SK-N-MC (cell line): Measurements from ENCODE around the gene JAKMIP1.

Source experiments
- DNase-seq: peaks from one replicate; pipeline ENCODE4 v3.0.0-alpha.2; 2011; ENCODE audit warnings: low read depth, low spot score
- H3K27ac ChIP-seq: fragments of 200-600 bp; sonication (generic); 2 replicates; pipeline ENCODE4 v1.5.1; 2016; ENCODE audit warnings: mixed run types
- H3K36me3 ChIP-seq: fragments of 200-600 bp; sonication (generic); 2 replicates; pipeline ENCODE4 v1.6.1; 2017; ENCODE audit warnings: antibody characterized with exemption, low read length, mixed read lengths; ENCODE audit not compliant: insufficient read depth
- H3K4me3 ChIP-seq: fragments of 200-600 bp; sonication (generic); 2 replicates; pipeline ENCODE4 v1.5.1; 2016
- H3K9ac ChIP-seq: fragments of 200-600 bp; sonication (generic); 2 replicates; pipeline ENCODE4 v1.8.0; 2017; ENCODE audit warnings: mixed run types, mixed read lengths; ENCODE audit not compliant: insufficient read length
- H3K9me3 ChIP-seq: fragments of 200-600 bp; sonication (generic); 2 replicates; pipeline ENCODE4 v1.6.1; 2017; ENCODE audit warnings: low read depth, mild to moderate bottlenecking, antibody characterized with exemption, low read length, moderate library complexity, mixed read lengths
- EZH2 ChIP-seq: fragments of 200-600 bp; sonication (generic); IDR thresholded peaks from one replicate; pipeline ENCODE4 v1.6.1; 2017; ENCODE audit warnings: antibody characterized with exemption
- FOXP2 ChIP-seq: optimal IDR thresholded peaks from 2 replicates; pipeline ENCODE3; 2011; ENCODE audit warnings: mild to moderate bottlenecking, moderate library complexity; ENCODE audit not compliant: insufficient read depth; ENCODE audit errors: extremely low read length, control extremely low read depth
- POLR2AphosphoS5 ChIP-seq: IDR thresholded peaks from 2 replicates; pipeline ENCODE4 v1.6.1; 2012; ENCODE audit warnings: mild to moderate bottlenecking, low read depth, low read length, borderline replicate concordance

JAKMIP1 gene

GRCh38 chr4:5988086-5988845, 212.1 kb downstream of the JAKMIP1 start:
- Histone ChIP-seq H3K27ac (no peak overlapping the region), H3K9ac (no peak overlapping the region)
- TF ChIP-seq POLR2AphosphoS5 (no peak), EZH2 (no peak), FOXP2 (no peak)

GRCh38 chr4:5984843-5985242, 215.5 kb downstream of the JAKMIP1 start:
- no peak overlapping the region for H3K4me3 ChIP-seq
- H3K36me3 ChIP-seq = no peaks in the 10 kb centered on the region
- no peak overlapping the region for H3K9ac ChIP-seq
- no peaks in the 10 kb centered on the region for H3K9me3 ChIP-seq
- no peak for TF ChIP-seq POLR2AphosphoS5
- no peak for TF ChIP-seq FOXP2
- TF ChIP-seq EZH2 = no peak
- H3K27ac ChIP-seq = no peak overlapping the region
- no peak for DNase-seq

More at GRCh38 chr4:5988086-5988845, 212.1 kb downstream of the JAKMIP1 start:
- Histone ChIP-seq H3K9me3 (no peaks in the 10 kb centered on the region), H3K36me3 (no peaks in the 10 kb centered on the region), H3K4me3 (no peak overlapping the region)
- no peak for DNase-seq

- Histone ChIP-seq H3K36me3 (no peaks in the 10 kb centered on the region), H3K27ac (no peak overlapping the region), H3K4me3 (no peak overlapping the region), H3K9ac (no peak overlapping the region), H3K9me3 (no peaks in the 10 kb centered on the region)
- DNase-seq = no peak
- TF ChIP-seq POLR2AphosphoS5 = no peak
- no peak for TF ChIP-seq EZH2
- TF ChIP-seq FOXP2 = no peak
Measured at GRCh38 chr4:5982156-5982973, 218.0 kb downstream of the JAKMIP1 start.

- no peak for TF ChIP-seq FOXP2
- no peak for TF ChIP-seq EZH2
- TF ChIP-seq POLR2AphosphoS5 = no peak
- Histone ChIP-seq H3K36me3 (no peaks in the 10 kb centered on the region), H3K9me3 (no peaks in the 10 kb centered on the region), H3K27ac (0 out of 2 replicates have a peak overlapping the region, but pooled peaks have one; percentile 25), H3K9ac (no peak overlapping the region), H3K4me3 (0 out of 2 replicates have a peak overlapping the region, but pooled peaks have one; percentile 9)
- peak; percentile 6 for DNase-seq
Measured at GRCh38 chr4:5980436-5981155, 219.8 kb downstream of the JAKMIP1 start.

- DNase-seq = no peak
- Histone ChIP-seq H3K9ac (no peak overlapping the region), H3K9me3 (no peaks in the 10 kb centered on the region), H3K4me3 (no peak overlapping the region), H3K36me3 (no peaks in the 10 kb centered on the region), H3K27ac (no peak overlapping the region)
- no peak for TF ChIP-seq POLR2AphosphoS5
- TF ChIP-seq EZH2 = no peak
- TF ChIP-seq FOXP2 = no peak
Measured at GRCh38 chr4:5979981-5980380, 220.4 kb downstream of the JAKMIP1 start.

- DNase-seq = no peak
Measured at GRCh38 chr4:5976921-5977320, 223.4 kb downstream of the JAKMIP1 start.

GRCh38 chr4:5976431-5976830, 223.9 kb downstream of the JAKMIP1 start:
- Histone ChIP-seq H3K27ac (no peak overlapping the region), H3K9me3 (no peaks in the 10 kb centered on the region), H3K4me3 (no peak overlapping the region), H3K9ac (no peak overlapping the region), H3K36me3 (no peaks in the 10 kb centered on the region)
- no peak for TF ChIP-seq FOXP2
- no peak for TF ChIP-seq EZH2
- no peak for TF ChIP-seq POLR2AphosphoS5
- DNase-seq = no peak

More at GRCh38 chr4:5976921-5977320, 223.4 kb downstream of the JAKMIP1 start:
- no peaks in the 10 kb centered on the region for H3K36me3 ChIP-seq
- TF ChIP-seq POLR2AphosphoS5 (no peak), EZH2 (no peak), FOXP2 (no peak)
- no peak overlapping the region for H3K27ac ChIP-seq
- H3K9me3 ChIP-seq = no peaks in the 10 kb centered on the region
- H3K4me3 ChIP-seq = no peak overlapping the region
- no peak overlapping the region for H3K9ac ChIP-seq
